ENCODE data around the gene KRTDAP.

DNA sequence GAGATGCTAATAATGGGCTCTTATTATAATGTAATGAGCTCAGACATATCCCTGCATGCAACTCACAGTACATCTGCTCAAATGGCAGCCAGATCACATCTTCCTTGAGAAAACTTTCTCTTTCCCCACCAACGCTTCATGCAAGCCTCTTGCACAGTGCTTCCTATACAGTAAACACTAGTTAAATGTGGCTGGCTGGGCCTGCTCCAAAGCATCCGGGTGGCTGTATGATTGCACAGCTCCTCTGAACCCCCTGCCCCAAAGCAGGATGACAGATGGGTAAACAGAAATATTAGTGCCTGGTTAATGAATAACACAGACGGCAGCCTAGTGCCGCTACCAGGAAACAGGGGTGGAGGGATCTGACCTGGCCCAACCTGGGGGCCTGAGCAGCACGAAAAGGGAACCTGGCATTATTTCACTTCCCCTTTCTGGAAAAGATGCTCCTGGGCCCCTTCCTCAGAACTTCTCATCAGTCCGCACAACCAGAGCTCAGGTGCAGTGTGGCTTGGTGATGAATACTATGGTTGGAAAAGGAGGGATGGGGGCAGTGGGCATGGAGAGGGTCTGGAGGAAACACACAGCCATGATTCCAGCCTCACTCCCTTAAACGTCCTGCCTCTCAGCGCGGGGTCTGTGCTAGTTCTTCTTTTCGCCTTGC, 31.4 kb downstream of the KRTDAP start:
- TF ChIP-seq, protein P1, sequence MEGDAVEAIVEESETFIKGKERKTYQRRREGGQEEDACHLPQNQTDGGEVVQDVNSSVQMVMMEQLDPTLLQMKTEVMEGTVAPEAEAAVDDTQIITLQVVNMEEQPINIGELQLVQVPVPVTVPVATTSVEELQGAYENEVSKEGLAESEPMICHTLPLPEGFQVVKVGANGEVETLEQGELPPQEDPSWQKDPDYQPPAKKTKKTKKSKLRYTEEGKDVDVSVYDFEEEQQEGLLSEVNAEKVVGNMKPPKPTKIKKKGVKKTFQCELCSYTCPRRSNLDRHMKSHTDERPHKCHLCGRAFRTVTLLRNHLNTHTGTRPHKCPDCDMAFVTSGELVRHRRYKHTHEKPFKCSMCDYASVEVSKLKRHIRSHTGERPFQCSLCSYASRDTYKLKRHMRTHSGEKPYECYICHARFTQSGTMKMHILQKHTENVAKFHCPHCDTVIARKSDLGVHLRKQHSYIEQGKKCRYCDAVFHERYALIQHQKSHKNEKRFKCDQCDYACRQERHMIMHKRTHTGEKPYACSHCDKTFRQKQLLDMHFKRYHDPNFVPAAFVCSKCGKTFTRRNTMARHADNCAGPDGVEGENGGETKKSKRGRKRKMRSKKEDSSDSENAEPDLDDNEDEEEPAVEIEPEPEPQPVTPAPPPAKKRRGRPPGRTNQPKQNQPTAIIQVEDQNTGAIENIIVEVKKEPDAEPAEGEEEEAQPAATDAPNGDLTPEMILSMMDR (optimal IDR thresholded peaks at IDR 0.05 in 1 of 3, IDR thresholded peaks at IDR 0.05 in 1 of 3, conservative IDR thresholded peaks at IDR 0.05 in 1 of 3; ENCODE audit: extremely low read depth in 1 of 3, insufficient read depth in 2 of 3, low read length in 3 of 3), result no peak
- no peak for TF ChIP-seq EZH2 (IDR thresholded peaks at IDR 0.05; ENCODE audit: low read length)

All from keratinocyte (primary cell).